Stimulated activated naive B cell treated with anti-CD40 and anti-IgM and Interleukin-4, amounts not matched to agents 10 μg/mL and 1 μg/mL and 100 μg/mL, for 72 hours (primary cell): ENCODE data around the gene SERTAD1.
A peak's percentile ranks its signal among the peaks of the same experiment; 100 is the strongest.

Experiments
- ATAC-seq, 2 donors: fragments of 150-1000 bp; cut with Tn5 transposase; replicated peaks; 2 replicates each; pipeline ENCODE4 v1.10.0; 2021; ENCODE audit warnings: moderate library complexity in 1 of 2
- DNase-seq: peaks from one replicate; pipeline ENCODE4 v3.0.0; 2021
- H3K27ac Mint-ChIP-seq: one replicate; pipeline ENCODE4 v1.8.0; 2022; ENCODE audit warnings: mild to moderate bottlenecking, mixed read lengths
- H3K27me3 Mint-ChIP-seq, 2 donors: one replicate each; pipeline ENCODE4 v1.8.0; 2022; ENCODE audit warnings: mixed read lengths in 2 of 2
- H3K36me3 Mint-ChIP-seq, 2 donors: one replicate each; pipeline ENCODE4 v1.8.0; 2022; ENCODE audit warnings: mixed read lengths in 2 of 2, mild to moderate bottlenecking in 1 of 2
- H3K4me1 Mint-ChIP-seq, 2 donors: one replicate each; pipeline ENCODE4 v1.8.0; 2022; ENCODE audit warnings: mixed read lengths in 2 of 2, mild to moderate bottlenecking in 1 of 2
- H3K4me3 Mint-ChIP-seq, 2 donors: one replicate each; pipeline ENCODE4 v1.8.0; 2022; ENCODE audit warnings: mild to moderate bottlenecking in 2 of 2, mixed read lengths in 2 of 2, moderate library complexity in 1 of 2
- H3K9me3 Mint-ChIP-seq, 2 donors: one replicate each; pipeline ENCODE4 v1.8.0; 2022; ENCODE audit warnings: mixed read lengths in 2 of 2, mild to moderate bottlenecking in 1 of 2

The SERTAD1 gene

GRCh38 chr19:40393894-40394815, 31.6 kb downstream of the SERTAD1 start:
- peaks cover 5 to 10% of the 10 kb centered on the region in 2 donors for H3K4me1 Mint-ChIP-seq
- ATAC-seq: no peak
- no peak for DNase-seq
- no peaks in the 10 kb centered on the region for H3K9me3 Mint-ChIP-seq
- peaks cover 7 to 29% of the 10 kb centered on the region in 2 donors for H3K27me3 Mint-ChIP-seq
- H3K27ac Mint-ChIP-seq: no peak overlapping the region
- no peak overlapping the region for H3K4me3 Mint-ChIP-seq
- H3K36me3 Mint-ChIP-seq: peaks cover 0 to 2% of the 10 kb centered on the region in 2 donors

GRCh38 chr19:40392894-40393517, 32.8 kb downstream of the SERTAD1 start:
- H3K4me1 Mint-ChIP-seq: peaks cover 0 to 1% of the 10 kb centered on the region in 2 donors
- no peaks in the 10 kb centered on the region for H3K36me3 Mint-ChIP-seq
- ATAC-seq: no peak
- DNase-seq: no peak
- H3K27ac Mint-ChIP-seq: no peak overlapping the region
- H3K27me3 Mint-ChIP-seq: peaks cover 4 to 19% of the 10 kb centered on the region in 2 donors
- H3K9me3 Mint-ChIP-seq: no peaks in the 10 kb centered on the region
- no peak overlapping the region for H3K4me3 Mint-ChIP-seq

GRCh38 chr19:40392123-40392522, 33.7 kb downstream of the SERTAD1 start:
- H3K9me3 Mint-ChIP-seq: no peaks in the 10 kb centered on the region
- no peaks in the 10 kb centered on the region for H3K36me3 Mint-ChIP-seq
- H3K27me3 Mint-ChIP-seq: peaks cover 5 to 19% of the 10 kb centered on the region in 2 donors
- H3K4me1 Mint-ChIP-seq: no peaks in the 10 kb centered on the region
- H3K4me3 Mint-ChIP-seq: no peak overlapping the region
- ATAC-seq (no peak), DNase-seq (no peak)
- no peak overlapping the region for H3K27ac Mint-ChIP-seq

- H3K4me3 Mint-ChIP-seq: no peak within 1 kb of the TSS
- DNase-seq (no peak), ATAC-seq (no peak)
- peaks cover 12 to 17% of the 10 kb centered on the region in 2 donors for H3K27me3 Mint-ChIP-seq
- H3K27ac Mint-ChIP-seq: peak within 1 kb of the TSS; percentile 70
- no peaks in the 10 kb centered on the region for H3K4me1 Mint-ChIP-seq
- peaks cover 0 to 1% of the 10 kb centered on the region in 2 donors for H3K36me3 Mint-ChIP-seq
- no peaks in the 10 kb centered on the region for H3K9me3 Mint-ChIP-seq
These were observed 35.6 kb downstream of the SERTAD1 start, which contains the start of gene HIPK4 for GRCh38 chr19:40390084-40390742. Gene HIPK4, minus strand, starts transcription at chr19:40390181. Its CDS starts 279 bp downstream, at chr19:40389902.

GRCh38 chr19:40389404-40390083, 36.2 kb downstream of the SERTAD1 start:
- DNase-seq: no peak
- no peaks in the 10 kb centered on the region for H3K4me1 Mint-ChIP-seq
- H3K9me3 Mint-ChIP-seq: no peaks in the 10 kb centered on the region
- H3K27me3 Mint-ChIP-seq: peaks cover 15 to 17% of the 10 kb centered on the region in 2 donors
- H3K4me3 Mint-ChIP-seq: no peak overlapping the region
- ATAC-seq: no peak
- peaks cover 0 to 1% of the 10 kb centered on the region in 2 donors for H3K36me3 Mint-ChIP-seq
- no peak overlapping the region for H3K27ac Mint-ChIP-seq

DNA sequence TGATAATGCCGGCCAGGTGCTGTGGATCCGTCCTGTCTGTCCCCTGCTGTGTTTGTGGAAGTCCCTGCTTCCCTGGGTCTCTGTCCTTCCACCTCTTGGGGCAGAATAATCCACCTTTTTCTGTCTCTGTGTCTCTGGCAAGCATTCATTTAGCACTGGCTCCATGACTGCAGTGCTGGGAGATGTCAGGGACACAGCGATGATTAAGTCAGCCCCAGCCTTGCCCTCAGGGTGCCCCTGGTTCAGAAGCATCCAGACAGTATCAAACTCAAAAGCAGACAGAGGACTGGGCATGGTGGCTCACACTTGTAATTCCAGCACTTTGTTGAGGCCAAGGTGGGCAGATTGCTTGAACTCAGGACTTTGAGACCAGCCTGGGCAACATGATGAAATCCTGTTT, 37.3 kb downstream of the SERTAD1 start:
- no peaks in the 10 kb centered on the region for H3K9me3 Mint-ChIP-seq
- H3K36me3 Mint-ChIP-seq: peaks cover 0 to 1% of the 10 kb centered on the region in 2 donors
- no peak for DNase-seq
- H3K27ac Mint-ChIP-seq: no peak overlapping the region
- H3K4me3 Mint-ChIP-seq: no peak overlapping the region
- peaks cover 15 to 17% of the 10 kb centered on the region in 2 donors for H3K27me3 Mint-ChIP-seq
- H3K4me1 Mint-ChIP-seq: no peaks in the 10 kb centered on the region
- ATAC-seq: no peak

DNA sequence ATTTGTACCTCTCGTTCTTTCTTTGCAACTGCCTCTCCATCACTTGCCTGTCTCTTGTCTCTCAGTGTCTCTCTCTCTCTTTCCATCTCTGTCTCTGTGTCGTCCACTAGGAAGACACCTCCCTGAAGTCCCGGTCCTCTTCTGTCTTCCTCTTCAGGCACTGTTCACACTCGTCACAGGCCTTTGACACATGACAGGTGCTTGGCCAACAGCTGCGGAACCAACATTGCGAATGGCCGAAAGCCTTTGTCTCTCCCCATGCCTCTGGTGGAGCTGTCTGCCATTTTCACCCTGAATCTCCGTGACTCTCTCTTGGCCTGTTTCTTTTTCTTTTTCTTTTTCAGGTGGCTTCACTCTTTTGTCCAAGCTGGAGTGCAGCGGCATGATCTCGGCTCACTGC, 38.6 kb downstream of the SERTAD1 start:
- Mint-ChIP-seq H3K4me3 (no peak overlapping the region), H3K27ac (no peak overlapping the region), H3K4me1 (no peaks in the 10 kb centered on the region), H3K9me3 (no peaks in the 10 kb centered on the region), H3K27me3 (peaks cover 15 to 17% of the 10 kb centered on the region in 2 donors), H3K36me3 (peaks cover 0 to 1% of the 10 kb centered on the region in 2 donors)
- DNase-seq: no peak
- no peak for ATAC-seq

DNA sequence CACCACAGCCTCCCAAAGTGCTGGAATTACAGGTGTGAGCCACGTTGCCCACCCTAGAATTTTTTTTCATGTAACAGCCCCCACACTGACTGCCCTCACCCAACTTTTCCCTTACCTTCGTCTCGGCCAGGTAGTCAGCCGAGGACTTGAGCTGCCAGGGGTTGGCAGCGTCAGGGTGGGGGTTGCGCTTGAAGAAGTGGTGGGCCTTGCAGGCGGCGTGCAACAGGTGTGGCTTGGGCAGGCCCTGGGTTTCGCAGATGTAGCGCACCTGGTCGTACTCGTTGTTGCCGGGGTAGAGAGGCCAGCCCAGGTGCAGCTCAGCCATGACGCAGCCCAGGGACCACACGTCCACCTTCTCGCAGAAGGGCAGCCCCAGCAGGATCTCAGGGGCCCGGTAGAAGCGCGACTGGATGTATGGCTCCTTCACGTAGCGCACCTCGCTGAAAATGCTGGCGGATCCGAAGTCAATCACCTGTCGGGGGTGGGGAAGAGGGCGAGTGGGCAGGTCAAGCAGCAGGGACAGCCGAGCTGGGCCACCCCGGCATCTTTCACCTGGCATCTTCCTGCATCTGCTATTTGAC, 42.0 kb downstream of the SERTAD1 start:
- H3K36me3 Mint-ChIP-seq: peaks cover 0 to 1% of the 10 kb centered on the region in 2 donors
- H3K27ac Mint-ChIP-seq: no peak overlapping the region
- peaks cover 8 to 12% of the 10 kb centered on the region in 2 donors for H3K27me3 Mint-ChIP-seq
- no peaks in the 10 kb centered on the region for H3K9me3 Mint-ChIP-seq
- no peak for DNase-seq
- no peak for ATAC-seq
- H3K4me3 Mint-ChIP-seq: no peak overlapping the region
- no peaks in the 10 kb centered on the region for H3K4me1 Mint-ChIP-seq

DNA sequence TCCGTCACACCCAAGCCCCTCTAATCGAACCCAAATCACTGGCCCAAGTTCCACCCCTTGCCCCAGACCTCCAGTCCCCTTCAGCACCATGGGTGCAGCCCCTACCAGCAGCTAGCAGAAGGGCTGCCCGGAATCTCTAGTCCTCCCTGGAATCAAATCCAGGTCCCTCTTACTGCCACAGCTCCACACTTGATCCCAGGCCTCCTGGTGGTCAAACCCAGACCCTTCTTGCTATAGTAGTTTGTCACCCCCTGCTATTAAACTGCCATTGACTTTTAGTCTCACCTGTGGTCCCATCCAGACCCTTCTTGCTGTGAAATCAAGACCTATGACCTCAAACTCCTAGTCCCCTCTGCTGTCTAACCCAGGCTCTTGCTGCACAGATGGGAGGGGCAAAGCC, 44.5 kb downstream of the SERTAD1 start:
- ATAC-seq: no peak
- no peak for DNase-seq
- H3K4me3 Mint-ChIP-seq: no peak overlapping the region
- H3K4me1 Mint-ChIP-seq: no peaks in the 10 kb centered on the region
- H3K9me3 Mint-ChIP-seq: no peaks in the 10 kb centered on the region
- H3K27ac Mint-ChIP-seq: no peak overlapping the region
- H3K27me3 Mint-ChIP-seq: peaks cover 0 to 5% of the 10 kb centered on the region in 2 donors
- H3K36me3 Mint-ChIP-seq: peaks cover 4 to 7% of the 10 kb centered on the region in 2 donors

DNA sequence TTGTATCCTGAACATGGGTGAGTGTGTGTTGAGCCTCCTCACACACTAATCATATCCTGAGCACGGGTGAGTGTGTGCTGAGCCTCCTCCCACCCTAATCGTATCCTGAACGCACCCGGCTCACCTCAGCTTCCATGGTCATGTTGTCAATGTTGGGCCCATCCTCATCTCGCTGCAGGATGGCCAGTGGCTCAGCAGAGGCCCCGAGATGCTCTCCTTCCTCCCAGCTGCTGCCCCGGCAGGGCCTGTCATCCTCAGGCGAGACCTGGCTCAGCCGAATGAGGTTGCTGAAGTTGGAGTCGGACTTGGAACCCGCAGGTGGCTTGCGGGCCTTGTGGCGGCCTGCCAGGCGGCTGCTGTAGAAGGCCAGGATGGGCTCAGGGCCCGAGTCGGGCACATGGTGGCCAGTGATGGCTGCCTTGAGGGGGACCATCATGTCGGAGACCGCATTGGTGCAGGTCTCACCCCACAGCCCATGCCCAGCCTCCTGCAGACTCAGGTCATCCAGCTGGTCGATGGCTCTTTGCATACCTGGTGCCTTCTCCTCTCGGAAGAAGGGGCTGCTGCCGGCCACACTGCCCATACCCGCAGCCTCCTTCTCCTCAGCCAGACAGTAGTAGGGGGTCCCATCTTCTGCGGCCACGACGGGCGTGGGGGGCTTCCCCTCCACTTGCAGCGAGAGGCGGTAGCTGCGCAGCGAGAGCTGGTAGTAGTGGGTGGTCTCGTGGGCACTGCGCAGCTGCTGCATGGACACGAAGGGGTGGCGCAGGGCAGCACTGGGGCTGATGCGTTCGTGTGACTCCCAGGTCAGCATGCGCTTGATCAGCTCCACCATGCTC, 45.4 kb downstream of the SERTAD1 start:
- peaks cover 0 to 5% of the 10 kb centered on the region in 2 donors for H3K27me3 Mint-ChIP-seq
- DNase-seq (no peak), ATAC-seq (no peak)
- H3K9me3 Mint-ChIP-seq: no peaks in the 10 kb centered on the region
- H3K4me1 Mint-ChIP-seq: no peaks in the 10 kb centered on the region
- H3K36me3 Mint-ChIP-seq: peaks cover 7 to 8% of the 10 kb centered on the region in 2 donors
- H3K27ac Mint-ChIP-seq: no peak overlapping the region
- no peak overlapping the region for H3K4me3 Mint-ChIP-seq

DNA sequence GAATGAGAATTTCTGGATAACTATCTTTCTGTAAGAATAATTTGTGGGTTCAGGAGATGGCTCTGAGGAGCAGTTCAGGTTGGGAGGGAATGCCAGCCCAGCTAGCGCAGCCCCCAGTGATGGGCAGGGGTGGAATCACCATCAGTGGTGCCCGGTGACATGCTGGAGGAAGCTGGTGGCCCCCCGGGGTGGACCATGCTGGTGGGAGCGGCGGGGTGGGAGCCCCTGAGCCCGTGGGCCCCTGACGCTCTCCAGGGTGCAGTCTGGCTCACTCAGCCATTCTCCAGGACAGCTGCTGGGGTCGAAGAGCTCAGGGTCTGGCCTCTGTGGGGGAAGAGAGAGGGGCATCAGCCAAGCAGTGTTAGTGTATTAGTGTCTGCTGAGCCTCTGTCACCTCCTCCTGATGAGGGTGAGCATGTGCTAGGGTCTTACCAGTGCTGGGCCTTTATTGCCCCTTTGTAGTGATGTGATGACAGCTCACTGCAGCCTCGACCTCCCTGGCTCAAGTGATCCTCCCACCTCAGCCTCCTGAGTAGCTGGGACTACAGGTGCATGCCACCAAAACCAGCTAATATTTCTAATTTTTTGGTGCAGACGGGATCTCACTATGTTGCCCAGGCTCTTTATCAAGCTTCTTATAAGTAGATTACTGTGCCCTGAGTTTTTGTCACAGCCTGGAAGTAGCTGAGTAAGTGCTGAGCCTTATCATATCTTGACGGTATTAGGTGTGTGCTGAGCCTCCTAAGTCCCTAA, 46.2 kb downstream of the SERTAD1 start:
- Mint-ChIP-seq H3K36me3 (peaks cover 11 to 15% of the 10 kb centered on the region in 2 donors), H3K27ac (no peak overlapping the region), H3K4me1 (no peaks in the 10 kb centered on the region), H3K9me3 (no peaks in the 10 kb centered on the region), H3K4me3 (no peak overlapping the region), H3K27me3 (no peaks in the 10 kb centered on the region)
- no peak for ATAC-seq
- no peak for DNase-seq

- Mint-ChIP-seq H3K4me3 (no peak overlapping the region), H3K36me3 (peaks cover 14 to 23% of the 10 kb centered on the region in 2 donors), H3K27ac (no peak overlapping the region), H3K27me3 (no peaks in the 10 kb centered on the region), H3K4me1 (no peaks in the 10 kb centered on the region), H3K9me3 (no peaks in the 10 kb centered on the region)
- DNase-seq: no peak
- ATAC-seq: no peak
These were observed 47.3 kb downstream of the SERTAD1 start for GRCh38 chr19:40378509-40378908.
